Frontal cortex (tissue), 4 donors: ENCODE data around the gene LTBP1. TPM values are rescaled to one million over a fixed set of nuclear protein-coding genes. Genes with fewer than 3 reads are reported as not detected.

Experiments
- DNase-seq, 2 donors: peaks; one replicate each; pipeline ENCODE4 v3.0.0; 2012; ENCODE audit warnings: low spot score in 2 of 2
- FAIRE-seq: peaks from 2 replicates; lab custom pipeline; 2012; peaks lifted over from hg19 to GRCh38; lab: Jason Lieb, UNC
- total RNA-seq: library from RNA; depleted of rRNA; stranded (reverse); fragments of >200 nt; gene quantifications from one replicate; pipeline ENCODE4 v1.2.3, GENCODE V29; 2014
- donor health status: control.
- donor health status: control.
- donor health status: control.

Gene LTBP1
- total RNA-seq, 1 donor from 2014 or later, result 22.8 TPM

GRCh38 chr2:33068261-33068660 lies 121.5 kb downstream of the LTBP1 start:
- no peak for FAIRE-seq
- no peak for DNase-seq

GRCh38 chr2:33069894-33070651 lies 123.3 kb downstream of the LTBP1 start:
- FAIRE-seq (no peak), DNase-seq (peak in 1 of 2 donors; percentile 14)

- FAIRE-seq (no peak), DNase-seq (no peak)
Observed at GRCh38 chr2:33071591-33071990, 124.8 kb downstream of the LTBP1 start.

GRCh38 chr2:33072614-33073013 lies 125.9 kb downstream of the LTBP1 start:
- FAIRE-seq (no peak), DNase-seq (no peak)

GRCh38 chr2:33073018-33073417 lies 126.3 kb downstream of the LTBP1 start:
- FAIRE-seq, result no peak
- no peak for DNase-seq

- no peak for DNase-seq
- no peak for FAIRE-seq
Observed at GRCh38 chr2:33074197-33074596, 127.4 kb downstream of the LTBP1 start.

- FAIRE-seq (no peak), DNase-seq (no peak)
Observed at GRCh38 chr2:33077311-33077710, 130.6 kb downstream of the LTBP1 start.

GRCh38 chr2:33077844-33078243 lies 131.1 kb downstream of the LTBP1 start:
- DNase-seq (no peak), FAIRE-seq (no peak)

- DNase-seq (no peak), FAIRE-seq (no peak)
Observed at GRCh38 chr2:33081691-33082090, 134.9 kb downstream of the LTBP1 start.

- FAIRE-seq (no peak), DNase-seq (no peak)
Observed at GRCh38 chr2:33083699-33084387, 137.1 kb downstream of the LTBP1 start.

GRCh38 chr2:33084433-33084832 lies 137.7 kb downstream of the LTBP1 start:
- FAIRE-seq, result no peak
- DNase-seq, result no peak

- DNase-seq, result no peak
- no peak for FAIRE-seq
Observed at GRCh38 chr2:33085646-33086045, 138.9 kb downstream of the LTBP1 start.

- DNase-seq (no peak), FAIRE-seq (no peak)
Observed at GRCh38 chr2:33086400-33087015, 139.8 kb downstream of the LTBP1 start.

- FAIRE-seq, result no peak
- no peak for DNase-seq
Observed at GRCh38 chr2:33090553-33091134, 143.9 kb downstream of the LTBP1 start.

GRCh38 chr2:33091541-33092123 lies 144.9 kb downstream of the LTBP1 start:
- FAIRE-seq, result no peak
- DNase-seq, result no peak

GRCh38 chr2:33093283-33093993 lies 146.7 kb downstream of the LTBP1 start:
- FAIRE-seq, result no peak
- DNase-seq, result no peak

- no peak for FAIRE-seq
- no peak for DNase-seq
Observed at GRCh38 chr2:33094303-33094702, 147.6 kb downstream of the LTBP1 start.

- DNase-seq, result no peak
- FAIRE-seq, result no peak
Observed at GRCh38 chr2:33099989-33100388, 153.2 kb downstream of the LTBP1 start.

- FAIRE-seq, result no peak
- no peak for DNase-seq
Observed at GRCh38 chr2:33100921-33101320, 154.2 kb downstream of the LTBP1 start.
